Right atrium auricular region (tissue), 2 donors: ENCODE measurements around the gene EFCAB6. TPM values are rescaled to one million over a fixed set of nuclear protein-coding genes. Genes with fewer than 3 reads are reported as not detected.

ENCODE experiments used
- DNase-seq: peaks from one replicate; pipeline ENCODE4 v3.0.0-alpha.2; 2019; ENCODE audit warnings: low spot score
- H3K27ac ChIP-seq, 2 donors: fragments of 200-600 bp; sonication (generic); 1 replicate in 1 of 2; 2 replicates in 1 of 2; pipeline ENCODE4 v1.5.1; 2016 to 2019
- H3K27me3 ChIP-seq, 2 donors: fragments of 200-600 bp; sonication (generic); one replicate each; pipeline versions ENCODE4 v1.5.1 to v1.6.0; 2017 to 2019
- H3K36me3 ChIP-seq: fragments of 200-600 bp; sonication (generic); one replicate; pipeline ENCODE4 v1.5.1; 2016
- H3K4me1 ChIP-seq, 2 donors: fragments of 200-600 bp; sonication (generic); one replicate each; pipeline versions ENCODE4 v1.5.1 to v1.6.0; 2017 to 2019
- H3K4me3 ChIP-seq, 2 donors: fragments of 200-600 bp; sonication (generic); 1 replicate in 1 of 2; 2 replicates in 1 of 2; pipeline ENCODE4 v1.5.1; 2017 to 2019; ENCODE audit warnings: mild to moderate bottlenecking in 1 of 2, moderate library complexity in 1 of 2
- H3K9me3 ChIP-seq, 2 donors: fragments of 200-600 bp; sonication (generic); one replicate each; pipeline ENCODE4 v1.5.1; 2019
- CTCF ChIP-seq, 2 donors: fragments of 200-600 bp; sonication (generic); IDR thresholded peaks; one replicate each; pipeline ENCODE4 v1.5.1; 2019; ENCODE audit warnings: antibody characterized with exemption in 2 of 2
- total RNA-seq, 2 donors: library from RNA; depleted of rRNA; stranded (reverse); fragments of >200 nt; gene quantifications; one replicate each; pipeline ENCODE4 v1.1.0, GENCODE V29; 2016

EFCAB6 gene
- total RNA-seq, 2 donors from 2014 or later = 1.5 TPM

- no peak overlapping the region for H3K27ac ChIP-seq
- H3K4me1 ChIP-seq = no peaks in the 10 kb centered on the region
- no peak for TF ChIP-seq CTCF (IDR thresholded peaks at IDR 0.05)
- no peak overlapping the region for H3K4me3 ChIP-seq
- H3K36me3 ChIP-seq = no peaks in the 10 kb centered on the region
- DNase-seq = no peak
- H3K9me3 ChIP-seq = no peaks in the 10 kb centered on the region
- H3K27me3 ChIP-seq = no peaks in the 10 kb centered on the region
Observed at GRCh38 chr22:43504666-43505261, 307.3 kb downstream of the EFCAB6 start.

- DNase-seq = no peak
- H3K27me3 ChIP-seq = no peaks in the 10 kb centered on the region
- no peaks in the 10 kb centered on the region for H3K4me1 ChIP-seq
- no peak overlapping the region for H3K4me3 ChIP-seq
- H3K36me3 ChIP-seq = no peaks in the 10 kb centered on the region
- no peaks in the 10 kb centered on the region for H3K9me3 ChIP-seq
- no peak overlapping the region for H3K27ac ChIP-seq
- no peak for TF ChIP-seq CTCF (IDR thresholded peaks at IDR 0.05)
Observed at GRCh38 chr22:43504068-43504467, 308.0 kb downstream of the EFCAB6 start.

GRCh38 chr22:43502306-43502874, 309.7 kb downstream of the EFCAB6 start:
- Histone ChIP-seq H3K27ac (no peak overlapping the region), H3K4me3 (no peak overlapping the region), H3K4me1 (no peaks in the 10 kb centered on the region), H3K36me3 (no peaks in the 10 kb centered on the region), H3K9me3 (no peaks in the 10 kb centered on the region), H3K27me3 (no peaks in the 10 kb centered on the region)
- DNase-seq = no peak
- no peak for TF ChIP-seq CTCF (IDR thresholded peaks at IDR 0.05)

- TF ChIP-seq CTCF (IDR thresholded peaks at IDR 0.05) = no peak
- no peaks in the 10 kb centered on the region for H3K9me3 ChIP-seq
Observed at GRCh38 chr22:43501878-43502277, 310.2 kb downstream of the EFCAB6 start.

GRCh38 chr22:43500792-43501785, 311.0 kb downstream of the EFCAB6 start:
- no peak for TF ChIP-seq CTCF (IDR thresholded peaks at IDR 0.05)

More at GRCh38 chr22:43501878-43502277, 310.2 kb downstream of the EFCAB6 start:
- H3K27me3 ChIP-seq = no peaks in the 10 kb centered on the region
- no peak for DNase-seq
- H3K27ac ChIP-seq = no peak overlapping the region
- no peaks in the 10 kb centered on the region for H3K36me3 ChIP-seq
- no peaks in the 10 kb centered on the region for H3K4me1 ChIP-seq
- H3K4me3 ChIP-seq = no peak overlapping the region

More at GRCh38 chr22:43500792-43501785, 311.0 kb downstream of the EFCAB6 start:
- no peaks in the 10 kb centered on the region for H3K27me3 ChIP-seq
- no peak for DNase-seq
- H3K9me3 ChIP-seq = no peaks in the 10 kb centered on the region
- H3K4me3 ChIP-seq = no peak overlapping the region
- no peaks in the 10 kb centered on the region for H3K36me3 ChIP-seq
- H3K4me1 ChIP-seq = no peaks in the 10 kb centered on the region
- H3K27ac ChIP-seq = no peak overlapping the region
